Measurements from ENCODE around the gene RNF114. TPM values are rescaled to one million over a fixed set of nuclear protein-coding genes. Genes with fewer than 3 reads are reported as not detected.
"Not testable (repeated sequence)": the region's sequence is repeated elsewhere in the genome, so short reads cannot be mapped to it uniquely, and the experiment has no call there.

Gene RNF114
- total and polyA plus RNA-seq, 12 donors = 26.9 to 201 (median 68.9) TPM

- Histone ChIP-seq H3K27me3 (no peaks in the 10 kb centered on the region), H3K27ac (no peak overlapping the region), H3K9me3 (replicated peaks in 1 of 3) (no peaks in the 10 kb centered on the region), H3K36me3 (replicated peaks in 1 of 2) (no peaks in the 10 kb centered on the region), H3K4me1 (replicated peaks in 1 of 2) (no peaks in the 10 kb centered on the region), H3K4me3 (no peak overlapping the region)
- intact Hi-C loops (cut with DNase I) = loop anchor here (10.0 kb wide), 1 partner anchor 205 kb away; no protein-coding TSS in a partner anchor
- no peak for TF ChIP-seq POLR2A (IDR thresholded peaks at IDR 0.05)
- TF ChIP-seq, protein P1, sequence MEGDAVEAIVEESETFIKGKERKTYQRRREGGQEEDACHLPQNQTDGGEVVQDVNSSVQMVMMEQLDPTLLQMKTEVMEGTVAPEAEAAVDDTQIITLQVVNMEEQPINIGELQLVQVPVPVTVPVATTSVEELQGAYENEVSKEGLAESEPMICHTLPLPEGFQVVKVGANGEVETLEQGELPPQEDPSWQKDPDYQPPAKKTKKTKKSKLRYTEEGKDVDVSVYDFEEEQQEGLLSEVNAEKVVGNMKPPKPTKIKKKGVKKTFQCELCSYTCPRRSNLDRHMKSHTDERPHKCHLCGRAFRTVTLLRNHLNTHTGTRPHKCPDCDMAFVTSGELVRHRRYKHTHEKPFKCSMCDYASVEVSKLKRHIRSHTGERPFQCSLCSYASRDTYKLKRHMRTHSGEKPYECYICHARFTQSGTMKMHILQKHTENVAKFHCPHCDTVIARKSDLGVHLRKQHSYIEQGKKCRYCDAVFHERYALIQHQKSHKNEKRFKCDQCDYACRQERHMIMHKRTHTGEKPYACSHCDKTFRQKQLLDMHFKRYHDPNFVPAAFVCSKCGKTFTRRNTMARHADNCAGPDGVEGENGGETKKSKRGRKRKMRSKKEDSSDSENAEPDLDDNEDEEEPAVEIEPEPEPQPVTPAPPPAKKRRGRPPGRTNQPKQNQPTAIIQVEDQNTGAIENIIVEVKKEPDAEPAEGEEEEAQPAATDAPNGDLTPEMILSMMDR (IDR thresholded peaks at IDR 0.05) = no peak
- 56 to 68% (median 61%) methylated on average over 5 of the region's 5 CpGs for WGBS, 4 donors
- no peak for DNase-seq
Measured at GRCh38 chr20:49969946-49970345, 33.7 kb downstream of the RNF114 start.

DNA sequence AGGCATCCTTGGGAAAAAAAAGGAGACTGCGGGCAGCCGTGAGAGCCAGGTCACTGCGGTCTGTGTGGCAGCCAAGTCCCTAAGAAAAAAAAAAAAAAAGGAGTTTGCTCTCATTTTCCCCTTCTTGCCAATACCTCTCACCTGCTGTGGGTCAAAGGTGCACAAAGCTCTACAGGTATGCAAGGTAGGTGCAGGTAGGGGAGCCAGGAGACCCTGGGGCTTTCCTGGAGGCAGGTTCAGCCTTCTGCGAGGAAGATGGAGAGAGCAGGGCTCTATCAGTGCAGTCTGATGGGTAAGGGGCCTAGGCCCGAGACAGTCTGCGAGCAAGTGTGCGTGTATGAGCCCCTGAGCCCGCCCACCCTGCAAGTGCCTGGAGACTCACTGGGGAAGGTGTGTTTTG lies 34.3 kb downstream of the RNF114 start:
- H3K36me3 ChIP-seq (replicated peaks in 1 of 2) = no peaks in the 10 kb centered on the region
- 88 to 94% (median 91%) methylated on average over 7 to 8 of the region's 8 CpGs for WGBS, 4 donors
- H3K27me3 ChIP-seq = no peaks in the 10 kb centered on the region
- H3K9me3 ChIP-seq (replicated peaks in 1 of 3) = no peaks in the 10 kb centered on the region
- TF ChIP-seq, protein P1 (IDR thresholded peaks at IDR 0.05) = no peak
- TF ChIP-seq POLR2A (IDR thresholded peaks at IDR 0.05) = no peak
- DNase-seq = no peak
- intact Hi-C loops (cut with DNase I) = loop anchor here (10.0 kb wide), 1 partner anchor 204 kb away; no protein-coding TSS in a partner anchor
- no peak overlapping the region for H3K4me3 ChIP-seq
- H3K4me1 ChIP-seq (replicated peaks in 1 of 2) = no peaks in the 10 kb centered on the region
- no peak overlapping the region for H3K27ac ChIP-seq

DNA sequence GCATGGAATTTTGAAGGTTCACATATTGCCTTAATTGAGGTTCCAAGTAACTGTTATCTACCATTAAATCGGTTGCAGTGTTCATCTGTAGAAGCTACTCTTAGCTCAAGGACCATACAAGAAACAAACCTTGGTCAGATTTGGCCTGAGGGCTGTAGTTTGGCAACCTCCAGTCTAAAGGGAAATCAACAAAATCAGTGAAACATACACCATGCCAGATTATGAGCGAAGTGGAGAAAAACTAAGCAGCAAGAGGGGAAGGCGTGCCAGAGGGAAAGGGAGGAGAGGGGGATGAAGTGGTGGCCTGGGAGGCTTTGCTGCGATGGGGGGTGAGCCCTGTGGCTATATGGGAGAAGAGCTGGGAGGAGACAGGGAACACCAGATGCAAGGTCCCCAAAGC lies 37.8 kb downstream of the RNF114 start:
- TF ChIP-seq POLR2A (IDR thresholded peaks at IDR 0.05) = no peak
- TF ChIP-seq, protein P1 (IDR thresholded peaks at IDR 0.05) = no peak
- peaks cover 0 to 3% of the 10 kb centered on the region in 2 donors for H3K4me1 ChIP-seq (replicated peaks in 1 of 2)
- intact Hi-C loops (cut with DNase I) = loop anchor here (10.0 kb wide), 1 partner anchor 201 kb away; no protein-coding TSS in a partner anchor

GRCh38 chr20:49976542-49976941 lies 40.3 kb downstream of the RNF114 start:
- no peaks in the 10 kb centered on the region for H3K36me3 ChIP-seq (replicated peaks in 1 of 2)
- no peak overlapping the region for H3K27ac ChIP-seq
- no peak overlapping the region for H3K4me3 ChIP-seq
- 25 to 39% (median 34%) methylated on average over 2 of the region's 2 CpGs for WGBS, 4 donors
- peaks cover 0 to 6% of the 10 kb centered on the region in 2 donors for H3K4me1 ChIP-seq (replicated peaks in 1 of 2)
- TF ChIP-seq POLR2A (IDR thresholded peaks at IDR 0.05) = no peak
- TF ChIP-seq, protein P1 (IDR thresholded peaks at IDR 0.05) = no peak
- no peak for DNase-seq
- intact Hi-C loops (cut with DNase I) = loop anchor here (10.0 kb wide), 1 partner anchor 198 kb away; no protein-coding TSS in a partner anchor
- H3K27me3 ChIP-seq = no peaks in the 10 kb centered on the region
- no peaks in the 10 kb centered on the region for H3K9me3 ChIP-seq (replicated peaks in 1 of 3)

More for the DNA sequence above, 37.8 kb downstream of the RNF114 start:
- WGBS, 4 donors = 68 to 76% (median 74%) methylated on average over 4 of the region's 4 CpGs
- no peak for DNase-seq
- Histone ChIP-seq H3K4me3 (no peak overlapping the region), H3K9me3 (replicated peaks in 1 of 3) (no peaks in the 10 kb centered on the region), H3K27ac (no peak overlapping the region), H3K36me3 (replicated peaks in 1 of 2) (no peaks in the 10 kb centered on the region), H3K27me3 (no peaks in the 10 kb centered on the region)

- not testable (repeated sequence) for H3K4me3 ChIP-seq; H3K27me3 ChIP-seq; H3K27ac ChIP-seq; H3K36me3 ChIP-seq (replicated peaks in 1 of 2); DNase-seq; H3K9me3 ChIP-seq (replicated peaks in 1 of 3)
- intact Hi-C loops (cut with DNase I) = loop anchor here (2.0 to 10.0 kb wide), 2 partner anchors 93 to 197 kb away; no protein-coding TSS in a partner anchor
- WGBS, 4 donors = 89 to 97% (median 91%) methylated on average over 2 of the region's 2 CpGs
- H3K4me1 ChIP-seq (replicated peaks in 1 of 2) = peaks cover 7 to 13% of the 10 kb centered on the region in 2 donors
Measured at GRCh38 chr20:49977740-49978139, 41.5 kb downstream of the RNF114 start.
